HG02884 (cell line): ENCODE results near the gene TBC1D23.
"Not testable (repeated sequence)": the region's sequence is repeated elsewhere in the genome, so short reads cannot be mapped to it uniquely, and the experiment has no call there.

Source experiments
- ATAC-seq: cut with Tn5 transposase; IDR thresholded peaks from one replicate; pipeline ENCODE4 v1.9.1; 2021; ENCODE audit warnings: mild to moderate bottlenecking, moderate library complexity; ENCODE audit not compliant: unreplicated experiment

TBC1D23 gene

DNA sequence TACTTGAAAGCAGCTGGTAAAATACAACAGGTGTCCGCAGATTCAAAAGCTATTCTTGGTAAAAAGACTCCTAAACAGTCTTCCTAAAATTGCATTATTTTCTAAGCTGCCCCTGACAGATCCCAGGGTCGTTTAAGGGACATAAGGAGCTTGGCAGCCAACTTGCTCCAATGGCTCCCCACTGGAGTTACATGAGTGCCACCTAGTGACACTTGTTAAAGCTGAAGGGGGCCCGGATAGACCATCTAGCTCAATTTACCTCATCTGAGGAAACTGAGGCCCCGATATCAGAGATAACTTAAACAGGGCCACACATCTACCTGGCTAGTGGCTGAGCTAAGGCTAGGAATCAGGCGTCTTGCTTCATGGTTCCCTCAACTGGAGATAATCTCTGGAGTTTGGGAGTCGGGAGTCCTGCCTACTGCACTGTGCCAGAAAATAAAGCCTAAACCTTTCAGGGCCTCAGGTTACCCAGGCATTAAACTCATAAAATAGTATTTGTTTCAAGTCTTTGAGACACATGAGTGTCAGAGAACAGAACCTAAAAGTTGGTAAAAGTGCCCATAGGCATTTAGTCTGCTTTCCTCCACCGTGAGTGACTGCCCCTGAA lies 6.5 kb upstream of the TBC1D23 start:
- ATAC-seq: no peak

DNA sequence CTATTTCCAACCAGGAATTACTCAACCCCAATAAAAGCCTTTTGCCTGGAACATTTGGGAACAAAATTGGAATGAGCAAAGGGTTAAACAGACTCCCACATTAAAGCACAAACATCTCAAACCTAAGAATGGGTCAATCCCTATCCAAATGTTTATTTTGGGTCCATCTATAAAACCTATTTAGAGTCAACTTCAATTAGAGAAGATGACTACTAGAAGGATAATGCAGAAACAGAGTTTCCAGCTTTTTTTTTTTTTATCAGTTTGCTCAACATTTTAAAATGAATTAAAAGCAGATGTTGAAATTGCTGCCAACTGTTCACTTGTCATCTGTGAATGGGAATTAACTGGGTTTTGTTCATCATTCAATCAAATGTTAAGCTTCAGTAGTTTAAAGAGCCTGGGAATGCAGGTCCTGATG lies 4.1 kb upstream of the TBC1D23 start:
- no peak for ATAC-seq

DNA sequence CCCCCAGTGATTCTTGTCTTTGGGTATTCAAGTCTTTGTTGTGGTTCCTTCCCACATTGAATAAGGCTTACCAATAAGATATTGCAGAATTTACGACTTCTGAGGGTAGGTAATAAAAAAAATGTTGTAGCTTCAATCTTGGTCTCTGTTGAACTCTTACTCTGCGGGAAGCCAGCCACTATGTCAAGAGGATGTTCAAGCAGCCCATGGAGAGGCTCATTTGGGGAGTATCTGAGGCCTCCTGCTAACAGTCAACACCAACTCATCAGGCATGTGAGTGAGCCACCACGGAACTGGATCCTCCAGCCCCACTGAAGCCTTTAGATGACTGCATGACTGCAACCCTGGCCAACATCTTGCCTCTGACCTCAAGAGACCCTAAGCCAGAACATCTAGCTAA lies 3.2 kb upstream of the TBC1D23 start:
- no peak for ATAC-seq

DNA sequence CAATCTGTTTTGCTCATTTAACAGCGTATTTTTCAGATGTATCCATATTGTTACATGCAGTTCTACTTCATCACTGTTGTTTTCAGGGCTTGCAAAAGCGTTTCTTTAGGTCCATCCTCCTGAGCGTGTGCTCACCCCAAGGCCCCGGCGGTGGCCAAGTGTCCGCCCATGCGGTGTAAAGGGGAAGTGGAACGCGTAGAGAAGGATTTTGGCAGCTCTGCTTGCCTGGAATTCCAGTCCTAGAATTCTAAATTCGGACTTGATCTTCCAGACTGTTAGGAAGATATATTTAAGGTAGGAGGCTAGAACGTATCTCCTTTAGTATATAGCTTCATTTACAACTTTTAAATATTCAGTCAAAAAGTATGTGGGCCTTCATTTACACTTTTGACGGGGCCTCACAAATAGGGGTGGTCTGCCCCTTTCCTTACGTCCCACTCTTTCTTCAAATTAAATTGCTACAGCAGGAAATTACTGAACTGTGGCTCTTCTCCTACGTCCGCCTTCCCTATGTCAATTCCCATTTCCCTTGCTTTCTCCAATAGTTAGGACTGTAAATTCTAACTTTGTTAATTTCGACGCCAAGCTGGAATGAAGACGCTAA lies 609 bp upstream of the TBC1D23 start:
- ATAC-seq: no peak

DNA sequence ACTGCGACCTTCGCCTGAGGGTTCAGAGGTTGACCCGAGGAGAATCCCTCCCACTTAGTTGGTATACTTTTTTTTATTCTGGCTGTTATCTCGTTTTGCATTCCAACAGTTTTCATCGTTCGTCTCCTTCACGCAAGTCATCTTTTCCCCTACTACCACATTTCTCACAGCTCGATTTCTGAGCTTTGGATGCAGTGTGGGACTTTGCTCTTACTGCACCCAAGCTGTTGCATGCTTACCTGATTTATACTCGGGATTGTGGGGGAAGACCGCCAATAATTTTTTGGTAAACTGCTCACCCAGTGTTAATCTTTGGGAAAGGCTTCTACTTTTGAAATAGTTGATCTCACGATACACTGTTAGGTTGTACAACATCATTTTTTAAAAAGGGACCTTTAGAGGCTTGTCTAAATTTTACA lies 702 bp downstream of the TBC1D23 start:
- ATAC-seq: no peak

DNA sequence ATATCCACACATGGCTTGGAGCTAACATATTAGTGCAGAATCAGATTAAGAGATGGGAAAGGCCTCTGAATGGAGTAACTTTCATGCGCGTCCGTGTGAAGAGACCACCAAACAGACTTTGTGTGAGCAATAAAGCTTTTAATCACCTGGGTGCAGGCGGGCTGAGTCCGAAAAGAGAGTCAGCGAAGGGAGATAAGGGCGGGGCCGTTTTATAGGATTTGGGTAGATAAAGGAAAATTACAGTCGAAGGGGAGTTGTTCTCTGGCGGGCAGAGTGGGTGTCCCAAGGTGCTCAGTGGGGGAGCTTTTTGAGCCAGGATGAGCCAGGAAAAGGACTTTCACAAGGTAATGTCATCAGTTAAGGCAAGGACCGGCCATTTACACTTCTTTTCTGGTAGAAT lies 2.1 kb downstream of the TBC1D23 start:
- not testable (repeated sequence) for ATAC-seq

DNA sequence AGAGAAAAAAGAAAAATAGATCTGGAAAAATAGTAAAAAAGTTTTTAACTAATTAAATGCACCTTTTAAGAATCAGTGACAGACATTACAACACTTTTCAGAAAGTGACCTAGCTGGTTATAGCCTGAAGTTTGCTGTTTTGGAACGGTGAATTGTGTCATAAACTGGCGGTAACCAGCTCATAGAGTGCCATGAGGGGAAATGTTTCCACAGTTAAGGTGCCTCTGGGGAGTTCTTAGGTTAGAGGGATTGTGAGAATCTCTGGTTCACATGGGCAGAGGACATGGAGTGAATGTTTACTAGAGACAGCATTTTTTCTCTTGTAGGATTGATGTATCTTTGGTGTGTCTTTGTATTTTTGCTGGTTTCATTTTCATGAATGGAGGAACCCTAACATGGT lies 2.8 kb downstream of the TBC1D23 start:
- ATAC-seq: no peak

DNA sequence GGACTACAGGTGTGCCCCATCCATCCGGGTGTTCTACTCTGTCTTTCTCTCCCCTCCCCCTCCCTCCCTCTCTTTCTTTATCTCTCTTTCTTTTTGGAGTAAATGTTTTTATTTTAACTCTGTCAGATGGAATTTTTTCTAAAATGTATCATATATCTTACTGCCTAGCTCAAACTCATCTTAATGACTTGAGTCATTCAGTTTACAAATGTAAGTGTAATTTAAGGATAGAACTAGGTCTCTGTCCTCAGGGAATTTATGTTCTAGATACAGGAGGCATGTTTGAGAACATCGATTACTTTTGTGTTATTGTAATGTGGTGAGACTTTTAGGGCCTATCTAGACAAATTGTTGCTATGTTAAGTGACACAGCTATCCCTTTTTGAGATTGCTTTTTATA lies 3.5 kb downstream of the TBC1D23 start:
- ATAC-seq: no peak

DNA sequence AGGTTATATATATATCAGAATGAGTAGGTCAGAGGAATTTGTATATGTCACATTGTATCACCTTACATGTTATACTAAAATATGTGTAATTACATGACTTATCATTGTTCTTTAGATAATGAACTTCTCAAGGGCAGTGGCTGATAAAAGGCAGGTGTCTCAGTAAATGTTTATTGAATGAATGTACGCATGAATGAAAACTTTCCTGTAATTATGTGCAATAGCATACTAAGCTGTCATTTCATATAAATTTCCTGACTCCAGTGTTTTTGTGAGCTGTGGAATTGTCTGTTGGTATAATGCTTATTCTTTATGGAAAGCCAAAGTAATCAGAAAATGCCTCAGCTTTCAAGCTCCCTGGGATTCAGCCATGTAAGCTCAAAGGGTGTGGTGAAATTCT lies 4.2 kb downstream of the TBC1D23 start:
- no peak for ATAC-seq

DNA sequence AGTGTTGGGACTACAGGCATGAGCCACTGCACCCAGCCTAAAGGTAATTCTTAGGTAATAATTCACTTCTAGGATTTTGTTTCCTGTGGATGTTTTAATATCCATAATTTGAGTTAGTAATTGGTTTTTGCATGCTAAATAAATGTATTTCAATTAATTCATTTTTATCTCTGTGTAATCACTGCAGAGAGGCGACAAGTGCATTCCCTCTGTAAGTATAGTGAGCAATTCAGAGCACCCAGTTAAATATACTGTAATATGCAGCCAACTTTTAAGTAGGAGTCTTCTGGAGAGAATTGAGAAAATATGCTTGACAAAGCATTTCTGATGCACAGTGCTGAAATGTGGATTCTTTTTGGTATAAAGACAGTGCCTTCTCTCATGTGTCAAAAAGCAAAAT lies 5.7 kb downstream of the TBC1D23 start:
- ATAC-seq: no peak

DNA sequence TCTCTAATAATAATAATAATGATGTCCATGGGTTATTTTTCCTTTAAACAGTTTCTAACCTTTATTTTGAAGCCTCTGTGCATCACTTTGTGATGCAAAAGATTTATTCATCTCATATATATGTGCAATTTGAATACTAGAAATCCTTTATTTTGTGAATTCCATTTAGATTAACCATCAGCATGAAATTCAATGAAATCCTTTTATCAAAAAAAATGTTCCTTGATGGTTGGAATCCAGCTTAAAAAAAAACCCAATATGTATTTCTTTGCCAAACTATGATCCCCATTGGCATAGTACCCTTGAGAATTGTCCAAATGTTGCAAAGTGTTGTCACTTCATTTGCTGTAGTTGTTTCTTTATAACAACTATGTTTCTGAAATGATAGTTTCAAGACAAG lies 7.4 kb downstream of the TBC1D23 start:
- ATAC-seq: no peak

DNA sequence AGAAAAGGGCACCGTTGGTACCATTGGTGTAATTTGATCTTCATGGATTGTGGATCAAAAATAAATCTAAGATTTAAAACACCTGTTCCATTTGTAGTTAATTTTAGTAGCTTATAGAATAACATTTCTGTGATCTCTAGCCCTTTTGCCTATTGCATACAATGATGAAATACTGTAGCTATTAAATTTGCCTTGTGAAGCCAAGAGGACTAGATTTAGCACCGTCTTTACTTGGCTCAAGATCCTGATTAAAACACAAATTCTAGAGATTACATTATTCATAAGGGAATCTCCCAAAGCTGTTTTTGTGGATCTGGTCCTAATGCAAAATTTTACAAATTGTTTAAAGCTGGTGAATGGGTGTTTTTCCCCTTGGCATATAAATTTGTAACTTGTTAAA lies 8.2 kb downstream of the TBC1D23 start:
- no peak for ATAC-seq

DNA sequence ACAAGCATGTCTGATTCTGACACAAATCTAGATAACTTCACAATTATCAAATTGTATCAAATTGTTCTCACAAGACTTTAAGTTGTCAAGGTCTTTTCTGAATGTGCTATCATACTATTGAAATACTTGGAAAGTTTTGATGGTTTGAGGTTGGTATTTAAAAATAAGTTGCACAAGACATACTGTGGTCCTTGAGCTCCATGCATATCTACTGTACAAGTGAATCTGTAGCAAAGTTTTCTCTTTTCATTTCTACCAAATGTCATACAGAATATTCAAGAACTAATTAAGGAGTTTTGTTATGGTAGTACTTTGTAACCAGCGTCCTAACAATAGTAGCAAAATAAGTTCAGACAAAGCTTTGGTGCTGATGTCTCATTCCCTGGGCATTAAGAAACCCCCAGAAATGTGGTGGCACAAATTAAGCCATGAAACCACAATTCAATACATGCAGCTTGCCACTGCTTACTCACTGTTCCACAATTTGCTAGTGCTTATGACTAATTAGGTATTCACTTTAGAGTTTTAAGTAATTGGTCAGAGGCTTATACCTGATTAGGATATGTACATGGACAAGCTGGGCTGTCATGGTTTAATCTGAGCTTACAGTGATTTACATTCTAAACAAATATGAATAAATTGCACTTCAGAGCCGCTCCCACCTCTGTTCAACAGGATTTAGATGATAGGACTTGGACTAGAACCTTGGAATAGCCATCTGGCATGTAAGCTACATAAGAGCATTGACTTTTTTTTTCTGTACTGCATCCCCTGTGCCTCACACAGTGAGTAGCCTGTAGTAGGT lies 8.8 kb downstream of the TBC1D23 start:
- ATAC-seq: no peak

DNA sequence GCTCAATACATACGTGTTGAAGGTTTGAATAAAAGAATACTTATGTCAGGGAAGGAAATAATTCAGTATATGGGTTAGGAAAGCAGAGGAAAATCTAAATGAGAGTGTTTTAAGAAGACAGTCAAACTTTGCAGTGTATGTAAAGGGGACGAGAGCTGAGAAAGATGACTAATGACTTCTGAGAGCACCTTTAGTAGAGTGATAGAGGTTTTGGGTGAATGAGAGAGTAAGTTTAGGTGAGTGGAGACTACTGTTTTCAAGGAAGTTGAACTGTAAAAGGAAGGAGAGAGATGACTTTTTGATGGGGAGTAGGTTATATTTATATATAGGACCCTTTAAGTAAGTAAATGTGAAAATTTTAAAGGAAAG lies 9.4 kb downstream of the TBC1D23 start:
- no peak for ATAC-seq

DNA sequence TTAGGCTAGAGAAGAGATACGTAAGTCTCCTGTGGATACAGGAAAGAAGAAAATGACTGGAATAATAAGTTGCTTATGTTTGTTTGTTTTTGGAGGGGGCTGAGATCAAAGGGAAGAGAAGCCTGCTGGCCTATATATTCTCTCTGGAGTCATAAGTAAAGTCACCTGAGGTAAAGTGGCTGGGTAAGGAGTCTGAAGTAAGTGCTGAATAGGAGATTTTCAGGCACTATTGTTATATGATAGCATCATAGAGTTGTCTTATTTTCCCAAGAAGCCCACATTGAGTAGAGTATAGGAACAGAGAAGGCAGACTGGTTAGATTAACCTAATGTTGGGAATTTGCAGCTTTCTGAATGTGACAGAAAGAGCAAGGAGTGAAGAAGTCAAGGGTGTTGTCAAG lies 10.7 kb downstream of the TBC1D23 start:
- ATAC-seq: no peak

DNA sequence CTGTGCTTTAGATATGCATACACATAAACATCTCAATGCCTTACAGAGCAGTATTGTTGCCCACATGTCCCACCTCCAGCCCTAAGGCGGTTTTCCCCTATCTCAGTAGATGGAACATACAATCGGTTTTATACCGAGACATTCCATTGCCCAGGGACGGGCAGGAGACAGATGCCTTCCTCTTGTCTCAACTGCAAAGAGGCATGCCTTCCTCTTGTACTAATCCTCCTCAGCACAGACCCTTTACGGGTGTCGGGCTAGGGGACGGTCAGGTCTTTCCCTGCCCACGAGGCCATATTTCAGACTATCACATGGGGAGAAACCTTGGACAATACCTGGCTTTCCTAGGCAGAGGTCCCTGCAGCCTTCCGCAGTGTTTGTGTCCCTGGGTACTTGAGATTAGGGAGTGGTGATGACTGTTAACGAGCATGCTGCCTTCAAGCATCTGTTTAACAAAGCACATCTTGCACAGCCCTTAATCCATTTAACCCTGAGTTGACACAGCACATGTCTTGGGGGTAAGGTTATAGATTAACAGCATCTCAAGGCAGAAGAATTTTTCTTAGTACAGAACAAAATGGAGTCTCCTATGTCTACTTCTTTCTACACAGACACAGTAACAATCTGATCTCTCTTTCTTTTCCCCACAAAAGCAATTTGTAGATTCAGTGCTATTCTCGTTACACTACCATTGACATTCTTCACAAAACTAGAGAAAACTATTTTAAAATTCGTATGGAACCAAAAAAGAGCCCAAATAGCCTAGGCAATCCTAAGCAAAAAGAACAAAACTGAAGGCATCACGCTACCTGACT lies 12.2 kb downstream of the TBC1D23 start:
- ATAC-seq: not testable (repeated sequence)

DNA sequence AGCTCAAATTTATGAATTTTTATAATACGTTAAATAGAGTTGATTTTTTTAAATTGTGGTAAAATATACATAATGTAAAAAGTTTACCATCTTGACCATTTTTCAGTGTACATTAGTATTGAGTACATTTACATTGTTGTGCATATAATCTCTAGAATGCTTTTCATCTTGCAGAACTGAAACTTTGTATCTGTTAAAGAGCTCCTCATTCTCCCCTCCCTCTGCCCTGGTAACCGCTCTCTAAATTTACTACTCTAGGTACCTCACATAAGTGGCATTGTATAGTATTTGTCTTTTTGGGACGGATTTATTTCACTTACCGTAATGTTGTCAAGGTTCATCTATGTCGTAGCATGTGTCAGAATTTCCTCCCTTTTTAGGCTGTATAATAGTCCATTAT lies 13.6 kb downstream of the TBC1D23 start:
- no peak for ATAC-seq

DNA sequence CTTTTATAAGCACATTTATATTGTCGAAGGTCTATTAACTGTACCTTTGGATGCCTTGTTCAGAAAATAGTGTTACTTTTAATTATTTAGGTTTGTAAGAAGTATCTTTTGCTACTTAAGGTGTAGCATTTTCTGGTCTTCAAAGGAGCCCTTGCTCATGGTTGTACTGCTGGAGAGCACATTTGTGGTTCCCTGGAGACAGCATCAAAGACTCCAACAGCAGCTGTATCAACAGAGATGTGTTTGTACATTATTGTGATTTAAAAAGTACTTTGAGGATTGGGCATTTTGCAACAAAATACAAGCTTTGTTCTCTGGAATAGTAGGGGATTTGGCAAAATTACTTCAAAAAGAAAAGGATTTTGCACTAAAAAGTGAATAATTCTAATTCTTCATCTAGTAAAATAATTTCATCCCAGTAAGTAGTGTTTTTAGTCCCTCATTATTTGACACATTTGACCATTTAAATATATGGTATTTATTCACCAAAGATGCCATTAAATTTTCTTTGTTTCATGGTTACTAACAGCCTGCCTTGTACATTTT lies 16.5 kb downstream of the TBC1D23 start:
- ATAC-seq: no peak

DNA sequence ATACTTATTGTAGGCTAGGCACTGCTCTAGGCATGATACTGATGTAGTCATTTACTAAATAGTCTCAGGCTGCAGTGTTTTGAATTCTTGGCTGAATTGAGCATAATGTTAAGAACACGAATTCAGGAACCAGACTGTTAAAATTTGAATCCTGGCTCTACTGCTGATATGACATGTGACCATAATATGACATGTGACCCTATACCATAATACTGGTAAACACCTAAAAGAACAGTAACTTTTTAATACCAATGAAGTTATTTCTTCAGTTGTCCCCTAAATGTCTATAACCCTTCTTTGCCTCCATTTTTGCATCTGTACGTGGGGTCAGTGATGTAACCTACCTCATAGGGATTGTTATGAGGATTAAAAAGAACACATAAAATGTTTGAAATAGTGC lies 18.1 kb downstream of the TBC1D23 start:
- no peak for ATAC-seq

DNA sequence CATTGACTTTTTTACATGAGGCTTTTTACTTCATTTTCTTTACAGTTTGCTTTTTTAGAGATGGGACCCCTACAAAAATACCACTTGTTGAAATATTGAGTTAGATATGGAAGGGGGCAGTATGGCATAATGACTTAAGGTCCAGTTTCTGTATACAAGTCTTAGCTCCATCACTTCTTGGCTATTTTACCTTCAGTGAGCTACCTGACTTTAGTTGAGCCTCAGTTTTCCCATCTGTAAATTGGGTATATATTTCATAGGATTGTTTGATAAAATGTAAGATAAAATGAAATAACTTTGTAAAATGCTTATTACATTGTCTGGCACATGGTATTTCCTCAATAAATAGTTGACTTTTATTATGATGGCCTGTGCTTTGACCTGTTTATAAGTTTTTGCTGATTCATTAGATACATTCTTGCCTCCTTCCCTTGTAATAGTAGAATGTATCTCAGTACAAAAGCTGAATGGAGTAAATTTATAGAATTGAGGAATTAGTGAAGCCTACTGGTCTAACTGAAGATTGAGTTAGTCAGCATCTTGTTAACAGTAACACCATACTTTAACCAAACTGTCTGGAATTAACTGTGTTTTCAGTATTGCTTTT lies 27.6 kb downstream of the TBC1D23 start:
- ATAC-seq: no peak

DNA sequence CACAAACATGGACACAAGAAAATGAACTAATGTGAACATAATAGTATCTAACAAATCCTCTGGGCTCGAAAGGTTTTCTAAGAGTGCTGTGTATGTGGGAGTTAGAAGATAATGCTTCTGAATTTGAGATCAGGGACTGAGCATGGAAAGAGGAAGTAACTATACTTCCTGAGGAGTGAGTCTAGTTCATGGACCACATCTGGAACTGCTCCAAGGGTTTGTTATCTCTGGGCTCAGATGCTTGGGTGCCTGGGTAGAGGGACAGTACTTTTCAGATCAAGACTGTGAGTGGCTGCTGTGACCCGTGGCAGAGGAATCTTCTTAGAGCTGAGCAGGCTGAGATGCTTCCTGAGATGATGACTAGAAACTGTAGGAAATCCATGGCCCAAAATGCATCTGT lies 28.5 kb downstream of the TBC1D23 start:
- peak; percentile 48 for ATAC-seq
